ENCODE measurements around the gene ADAMTSL1.

DNA sequence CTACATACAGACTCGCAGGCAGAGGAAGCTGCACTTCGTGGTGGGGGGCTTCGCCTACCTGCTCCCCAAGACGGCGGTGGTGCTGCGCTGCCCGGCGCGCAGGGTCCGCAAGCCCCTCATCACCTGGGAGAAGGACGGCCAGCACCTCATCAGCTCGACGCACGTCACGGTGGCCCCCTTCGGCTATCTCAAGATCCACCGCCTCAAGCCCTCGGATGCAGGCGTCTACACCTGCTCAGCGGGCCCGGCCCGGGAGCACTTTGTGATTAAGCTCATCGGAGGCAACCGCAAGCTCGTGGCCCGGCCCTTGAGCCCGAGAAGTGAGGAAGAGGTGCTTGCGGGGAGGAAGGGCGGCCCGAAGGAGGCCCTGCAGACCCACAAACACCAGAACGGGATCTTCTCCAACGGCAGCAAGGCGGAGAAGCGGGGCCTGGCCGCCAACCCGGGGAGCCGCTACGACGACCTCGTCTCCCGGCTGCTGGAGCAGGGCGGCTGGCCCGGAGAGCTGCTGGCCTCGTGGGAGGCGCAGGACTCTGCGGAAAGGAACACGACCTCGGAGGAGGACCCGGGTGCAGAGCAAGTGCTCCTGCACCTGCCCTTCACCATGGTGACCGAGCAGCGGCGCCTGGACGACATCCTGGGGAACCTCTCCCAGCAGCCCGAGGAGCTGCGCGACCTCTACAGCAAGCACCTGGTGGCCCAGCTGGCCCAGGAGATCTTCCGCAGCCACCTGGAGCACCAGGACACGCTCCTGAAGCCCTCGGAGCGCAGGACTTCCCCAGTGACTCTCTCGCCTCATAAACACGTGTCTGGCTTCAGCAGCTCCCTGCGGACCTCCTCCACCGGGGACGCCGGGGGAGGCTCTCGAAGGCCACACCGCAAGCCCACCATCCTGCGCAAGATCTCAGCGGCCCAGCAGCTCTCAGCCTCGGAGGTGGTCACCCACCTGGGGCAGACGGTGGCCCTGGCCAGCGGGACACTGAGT, 303.2 kb downstream of the ADAMTSL1 start:
- TF ChIP-seq MAZ (CRISPR knock-in tag; conservative IDR thresholded peaks at IDR 0.05 in 1 of 2, IDR thresholded peaks at IDR 0.05 in 1 of 2) (no peak), ZKSCAN3 (CRISPR knock-in tag; IDR thresholded peaks at IDR 0.05) (no peak), BRF1 (IDR thresholded peaks at IDR 0.05; ENCODE audit: borderline replicate concordance, extremely low read depth, insufficient read length) (no peak), FOXM1 (IDR thresholded peaks at IDR 0.05; ENCODE audit: low read depth) (no peak), FOXM1 (CRISPR knock-in tag; IDR thresholded peaks at IDR 0.05; ENCODE audit: low read depth) (no peak), EGR1 (conservative IDR thresholded peaks at IDR 0.05) (no peak), NFIC (IDR thresholded peaks at IDR 0.05) (no peak), HMG20B (CRISPR knock-in tag; IDR thresholded peaks at IDR 0.05) (no peak), POLR2A (conservative IDR thresholded peaks at IDR 0.05) (no peak), SRF (CRISPR knock-in tag; IDR thresholded peaks at IDR 0.05) (no peak)
- TF ChIP-seq, protein P1, sequence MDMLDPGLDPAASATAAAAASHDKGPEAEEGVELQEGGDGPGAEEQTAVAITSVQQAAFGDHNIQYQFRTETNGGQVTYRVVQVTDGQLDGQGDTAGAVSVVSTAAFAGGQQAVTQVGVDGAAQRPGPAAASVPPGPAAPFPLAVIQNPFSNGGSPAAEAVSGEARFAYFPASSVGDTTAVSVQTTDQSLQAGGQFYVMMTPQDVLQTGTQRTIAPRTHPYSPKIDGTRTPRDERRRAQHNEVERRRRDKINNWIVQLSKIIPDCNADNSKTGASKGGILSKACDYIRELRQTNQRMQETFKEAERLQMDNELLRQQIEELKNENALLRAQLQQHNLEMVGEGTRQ (CRISPR knock-in tag; IDR thresholded peaks at IDR 0.05): no peak
- TF ChIP-seq, protein P2, sequence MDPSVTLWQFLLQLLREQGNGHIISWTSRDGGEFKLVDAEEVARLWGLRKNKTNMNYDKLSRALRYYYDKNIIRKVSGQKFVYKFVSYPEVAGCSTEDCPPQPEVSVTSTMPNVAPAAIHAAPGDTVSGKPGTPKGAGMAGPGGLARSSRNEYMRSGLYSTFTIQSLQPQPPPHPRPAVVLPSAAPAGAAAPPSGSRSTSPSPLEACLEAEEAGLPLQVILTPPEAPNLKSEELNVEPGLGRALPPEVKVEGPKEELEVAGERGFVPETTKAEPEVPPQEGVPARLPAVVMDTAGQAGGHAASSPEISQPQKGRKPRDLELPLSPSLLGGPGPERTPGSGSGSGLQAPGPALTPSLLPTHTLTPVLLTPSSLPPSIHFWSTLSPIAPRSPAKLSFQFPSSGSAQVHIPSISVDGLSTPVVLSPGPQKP (CRISPR knock-in tag; IDR thresholded peaks at IDR 0.05): no peak

Data from K562 (cell line).